Measurements from ENCODE around the gene MYO18B.

MYO18B gene

GRCh38 chr22:25840891-25841290 lies 98.9 kb downstream of the MYO18B start:
- Histone ChIP-seq H3K36me3 (ENCODE audit: control insufficient read depth in 5 of 5, insufficient read depth in 5 of 5, low read length in 5 of 5) (no peaks in the 10 kb centered on the region), H3K27me3 (ENCODE audit: control insufficient read depth in 5 of 5, insufficient read depth in 4 of 5, low read length in 5 of 5) (peaks cover 0 to 18% (median 0%) of the 10 kb centered on the region in 5 donors), H3K9ac (ENCODE audit: low read length in 5 of 5) (no peak overlapping the region), H3K4me3 (ENCODE audit: low read depth in 1 of 5, low read length in 5 of 5) (no peak overlapping the region), H3K4me1 (ENCODE audit: control insufficient read depth in 5 of 5, insufficient read depth in 5 of 5, low read length in 5 of 5) (no peaks in the 10 kb centered on the region), H3K27ac (ENCODE audit: low read depth, low read length) (no peak overlapping the region), H3K9me3 (ENCODE audit: control insufficient read depth in 5 of 5, low read length in 5 of 5) (no peaks in the 10 kb centered on the region)

- H3K27ac ChIP-seq (ENCODE audit: low read depth, low read length), result no peak overlapping the region
- H3K36me3 ChIP-seq (ENCODE audit: control insufficient read depth in 5 of 5, insufficient read depth in 5 of 5, low read length in 5 of 5), result no peaks in the 10 kb centered on the region
- no peak overlapping the region for H3K4me3 ChIP-seq (ENCODE audit: low read depth in 1 of 5, low read length in 5 of 5)
- no peaks in the 10 kb centered on the region for H3K4me1 ChIP-seq (ENCODE audit: control insufficient read depth in 5 of 5, insufficient read depth in 5 of 5, low read length in 5 of 5)
- H3K9me3 ChIP-seq (ENCODE audit: control insufficient read depth in 5 of 5, low read length in 5 of 5), result no peaks in the 10 kb centered on the region
- H3K9ac ChIP-seq (ENCODE audit: low read length in 5 of 5), result no peak overlapping the region
- peaks cover 0 to 20% (median 0%) of the 10 kb centered on the region in 5 donors for H3K27me3 ChIP-seq (ENCODE audit: control insufficient read depth in 5 of 5, insufficient read depth in 4 of 5, low read length in 5 of 5)
These were observed 99.8 kb downstream of the MYO18B start for GRCh38 chr22:25841775-25842174.

GRCh38 chr22:25843660-25844405 lies 101.8 kb downstream of the MYO18B start:
- no peaks in the 10 kb centered on the region for H3K9me3 ChIP-seq (ENCODE audit: control insufficient read depth in 5 of 5, low read length in 5 of 5)
- no peak overlapping the region for H3K9ac ChIP-seq (ENCODE audit: low read length in 5 of 5)
- no peaks in the 10 kb centered on the region for H3K36me3 ChIP-seq (ENCODE audit: control insufficient read depth in 5 of 5, insufficient read depth in 5 of 5, low read length in 5 of 5)
- no peaks in the 10 kb centered on the region for H3K4me1 ChIP-seq (ENCODE audit: control insufficient read depth in 5 of 5, insufficient read depth in 5 of 5, low read length in 5 of 5)
- no peak overlapping the region for H3K4me3 ChIP-seq (ENCODE audit: low read depth in 1 of 5, low read length in 5 of 5)
- H3K27me3 ChIP-seq (ENCODE audit: control insufficient read depth in 5 of 5, insufficient read depth in 4 of 5, low read length in 5 of 5), result peaks cover 0 to 20% (median 0%) of the 10 kb centered on the region in 5 donors
- no peak overlapping the region for H3K27ac ChIP-seq (ENCODE audit: low read depth, low read length)

- Histone ChIP-seq H3K9ac (ENCODE audit: low read length in 5 of 5) (no peak overlapping the region), H3K27ac (ENCODE audit: low read depth, low read length) (no peak overlapping the region), H3K36me3 (ENCODE audit: control insufficient read depth in 5 of 5, insufficient read depth in 5 of 5, low read length in 5 of 5) (no peaks in the 10 kb centered on the region), H3K27me3 (ENCODE audit: control insufficient read depth in 5 of 5, insufficient read depth in 4 of 5, low read length in 5 of 5) (peaks cover 0 to 20% (median 0%) of the 10 kb centered on the region in 5 donors), H3K9me3 (ENCODE audit: control insufficient read depth in 5 of 5, low read length in 5 of 5) (no peaks in the 10 kb centered on the region), H3K4me1 (ENCODE audit: control insufficient read depth in 5 of 5, insufficient read depth in 5 of 5, low read length in 5 of 5) (no peaks in the 10 kb centered on the region), H3K4me3 (ENCODE audit: low read depth in 1 of 5, low read length in 5 of 5) (no peak overlapping the region)
These were observed 102.6 kb downstream of the MYO18B start for GRCh38 chr22:25844601-25845000.

GRCh38 chr22:25845985-25846745 lies 104.2 kb downstream of the MYO18B start:
- H3K27ac ChIP-seq (ENCODE audit: low read depth, low read length), result no peak overlapping the region
- H3K27me3 ChIP-seq (ENCODE audit: control insufficient read depth in 5 of 5, insufficient read depth in 4 of 5, low read length in 5 of 5), result peaks cover 0 to 13% (median 0%) of the 10 kb centered on the region in 5 donors
- H3K4me3 ChIP-seq (ENCODE audit: low read depth in 1 of 5, low read length in 5 of 5), result no peak overlapping the region
- H3K4me1 ChIP-seq (ENCODE audit: control insufficient read depth in 5 of 5, insufficient read depth in 5 of 5, low read length in 5 of 5), result no peaks in the 10 kb centered on the region
- H3K36me3 ChIP-seq (ENCODE audit: control insufficient read depth in 5 of 5, insufficient read depth in 5 of 5, low read length in 5 of 5), result no peaks in the 10 kb centered on the region
- H3K9ac ChIP-seq (ENCODE audit: low read length in 5 of 5), result no peak overlapping the region
- H3K9me3 ChIP-seq (ENCODE audit: control insufficient read depth in 5 of 5, low read length in 5 of 5), result no peaks in the 10 kb centered on the region

GRCh38 chr22:25847451-25847850 lies 105.5 kb downstream of the MYO18B start:
- H3K4me3 ChIP-seq (ENCODE audit: low read depth in 1 of 5, low read length in 5 of 5), result no peak overlapping the region
- H3K27me3 ChIP-seq (ENCODE audit: control insufficient read depth in 5 of 5, insufficient read depth in 4 of 5, low read length in 5 of 5), result peaks cover 0 to 7% (median 0%) of the 10 kb centered on the region in 5 donors
- H3K27ac ChIP-seq (ENCODE audit: low read depth, low read length), result no peak overlapping the region
- H3K9ac ChIP-seq (ENCODE audit: low read length in 5 of 5), result no peak overlapping the region
- no peaks in the 10 kb centered on the region for H3K9me3 ChIP-seq (ENCODE audit: control insufficient read depth in 5 of 5, low read length in 5 of 5)
- no peaks in the 10 kb centered on the region for H3K4me1 ChIP-seq (ENCODE audit: control insufficient read depth in 5 of 5, insufficient read depth in 5 of 5, low read length in 5 of 5)
- H3K36me3 ChIP-seq (ENCODE audit: control insufficient read depth in 5 of 5, insufficient read depth in 5 of 5, low read length in 5 of 5), result no peaks in the 10 kb centered on the region

- Histone ChIP-seq H3K9me3 (ENCODE audit: control insufficient read depth in 5 of 5, low read length in 5 of 5) (no peaks in the 10 kb centered on the region), H3K4me3 (ENCODE audit: low read depth in 1 of 5, low read length in 5 of 5) (no peak overlapping the region), H3K27ac (ENCODE audit: low read depth, low read length) (no peak overlapping the region), H3K9ac (ENCODE audit: low read length in 5 of 5) (no peak overlapping the region), H3K4me1 (ENCODE audit: control insufficient read depth in 5 of 5, insufficient read depth in 5 of 5, low read length in 5 of 5) (no peaks in the 10 kb centered on the region), H3K36me3 (ENCODE audit: control insufficient read depth in 5 of 5, insufficient read depth in 5 of 5, low read length in 5 of 5) (no peaks in the 10 kb centered on the region), H3K27me3 (ENCODE audit: control insufficient read depth in 5 of 5, insufficient read depth in 4 of 5, low read length in 5 of 5) (peaks cover 0 to 3% (median 0%) of the 10 kb centered on the region in 5 donors)
These were observed 107.0 kb downstream of the MYO18B start for GRCh38 chr22:25848954-25849353.

- Histone ChIP-seq H3K9ac (ENCODE audit: low read length in 5 of 5) (no peak overlapping the region), H3K4me1 (ENCODE audit: control insufficient read depth in 5 of 5, insufficient read depth in 5 of 5, low read length in 5 of 5) (no peaks in the 10 kb centered on the region), H3K27ac (ENCODE audit: low read depth, low read length) (no peak overlapping the region), H3K27me3 (ENCODE audit: control insufficient read depth in 5 of 5, insufficient read depth in 4 of 5, low read length in 5 of 5) (peaks cover 0 to 3% (median 0%) of the 10 kb centered on the region in 5 donors), H3K36me3 (ENCODE audit: control insufficient read depth in 5 of 5, insufficient read depth in 5 of 5, low read length in 5 of 5) (no peaks in the 10 kb centered on the region), H3K4me3 (ENCODE audit: low read depth in 1 of 5, low read length in 5 of 5) (no peak overlapping the region), H3K9me3 (ENCODE audit: control insufficient read depth in 5 of 5, low read length in 5 of 5) (no peaks in the 10 kb centered on the region)
These were observed 107.5 kb downstream of the MYO18B start for GRCh38 chr22:25849522-25849921.

GRCh38 chr22:25852223-25852622 lies 110.2 kb downstream of the MYO18B start:
- no peaks in the 10 kb centered on the region for H3K36me3 ChIP-seq (ENCODE audit: control insufficient read depth in 5 of 5, insufficient read depth in 5 of 5, low read length in 5 of 5)
- no peak overlapping the region for H3K4me3 ChIP-seq (ENCODE audit: low read depth in 1 of 5, low read length in 5 of 5)
- no peak overlapping the region for H3K9ac ChIP-seq (ENCODE audit: low read length in 5 of 5)
- H3K9me3 ChIP-seq (ENCODE audit: control insufficient read depth in 5 of 5, low read length in 5 of 5), result no peaks in the 10 kb centered on the region
- H3K27ac ChIP-seq (ENCODE audit: low read depth, low read length), result no peak overlapping the region
- H3K27me3 ChIP-seq (ENCODE audit: control insufficient read depth in 5 of 5, insufficient read depth in 4 of 5, low read length in 5 of 5), result no peaks in the 10 kb centered on the region
- no peaks in the 10 kb centered on the region for H3K4me1 ChIP-seq (ENCODE audit: control insufficient read depth in 5 of 5, insufficient read depth in 5 of 5, low read length in 5 of 5)

- H3K9me3 ChIP-seq (ENCODE audit: control insufficient read depth in 5 of 5, low read length in 5 of 5), result no peaks in the 10 kb centered on the region
- H3K36me3 ChIP-seq (ENCODE audit: control insufficient read depth in 5 of 5, insufficient read depth in 5 of 5, low read length in 5 of 5), result no peaks in the 10 kb centered on the region
- H3K4me3 ChIP-seq (ENCODE audit: low read depth in 1 of 5, low read length in 5 of 5), result no peak overlapping the region
- no peak overlapping the region for H3K27ac ChIP-seq (ENCODE audit: low read depth, low read length)
- no peaks in the 10 kb centered on the region for H3K4me1 ChIP-seq (ENCODE audit: control insufficient read depth in 5 of 5, insufficient read depth in 5 of 5, low read length in 5 of 5)
- H3K9ac ChIP-seq (ENCODE audit: low read length in 5 of 5), result no peak overlapping the region
- H3K27me3 ChIP-seq (ENCODE audit: control insufficient read depth in 5 of 5, insufficient read depth in 4 of 5, low read length in 5 of 5), result no peaks in the 10 kb centered on the region
These were observed 111.1 kb downstream of the MYO18B start for GRCh38 chr22:25853078-25853477.
